ENCODE results near the gene MYL10. TPM values are rescaled to one million over a fixed set of nuclear protein-coding genes. Genes with fewer than 3 reads are reported as not detected.

Gene MYL10
- total and polyA plus RNA-seq, 2 donors (not counting 3 experiments of a cell fraction or from before 2014, with no cell fraction given), result not detected

DNA sequence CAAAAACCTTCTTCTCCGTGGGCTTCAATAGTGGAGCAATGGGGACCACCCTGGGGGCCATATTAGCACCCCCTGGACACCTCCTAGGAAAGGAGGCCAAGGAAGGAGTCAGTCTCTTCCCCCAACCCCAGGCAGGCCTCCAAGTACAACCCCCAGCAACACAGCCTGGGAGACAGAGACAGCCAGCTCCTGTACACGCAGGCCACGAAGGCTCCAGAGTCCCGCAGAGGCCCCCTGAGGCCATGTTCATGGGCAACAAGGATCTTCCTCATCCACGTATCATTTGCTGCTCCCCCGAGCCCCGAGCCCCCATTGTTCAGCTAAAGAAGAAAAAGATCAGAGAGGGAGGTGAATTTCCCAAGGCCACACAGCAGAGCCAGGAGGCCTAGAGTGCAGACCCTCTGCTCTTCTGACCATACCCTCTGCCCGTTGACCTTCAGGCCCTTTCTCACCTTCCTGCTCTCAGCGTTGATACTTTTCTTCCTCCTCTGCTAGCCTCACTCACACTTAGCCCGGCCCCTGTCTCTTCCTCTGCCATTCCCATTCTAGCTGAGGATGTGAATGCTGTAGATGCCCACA lies 35.9 kb upstream of the MYL10 start:
- dilution Hi-C loops (cut with MboI; ENCODE audit: extremely low pct_ligation_motif_present, low sequenced_read_pairs) (no loop called here), intact Hi-C loops (cut with micrococcal nuclease) (no loop called here)
- no peak for DNase-seq (ENCODE audit: low read depth, low spot score)
- no peak overlapping the region for H3K4me2 ChIP-seq (ENCODE audit: insufficient read depth, low read length)
- FAIRE-seq, result no peak
- H2AFZ ChIP-seq (ENCODE audit: low read depth, low read length), result no peak overlapping the region
- no peaks in the 10 kb centered on the region for H4K20me1 ChIP-seq (replicated peaks; ENCODE audit: control insufficient read depth, extremely low read depth, insufficient read depth, low read length)
- CTCF ChIA-PET, result interaction anchor here (1.1 kb wide), 1 partner anchor 10 kb away, joined by 3 read pairs; no protein-coding TSS in a partner anchor
- POLR2A ChIA-PET, result no interaction called here
- peaks cover 0 to 2% of the 10 kb centered on the region in 2 experiments for H3K27me3 ChIP-seq (ENCODE audit: control insufficient read depth in 2 of 2, insufficient read depth in 2 of 2, low read length in 2 of 2)
- no peak overlapping the region for H3K4me3 ChIP-seq (replicated peaks in 1 of 3; ENCODE audit: insufficient read depth in 1 of 3, low read depth in 1 of 3, low read length in 3 of 3)
- no peaks in the 10 kb centered on the region for H3K9me1 ChIP-seq (replicated peaks; ENCODE audit: control insufficient read depth, extremely low read depth, insufficient read depth, low read length)
- no peaks in the 10 kb centered on the region for H3K36me3 ChIP-seq (ENCODE audit: control insufficient read depth in 2 of 2, extremely low read depth in 1 of 2, insufficient read depth in 2 of 2, low read length in 2 of 2)
- H3K79me2 ChIP-seq (ENCODE audit: control insufficient read depth, insufficient read depth, low read length), result no peaks in the 10 kb centered on the region
- TF ChIP-seq, protein P1, sequence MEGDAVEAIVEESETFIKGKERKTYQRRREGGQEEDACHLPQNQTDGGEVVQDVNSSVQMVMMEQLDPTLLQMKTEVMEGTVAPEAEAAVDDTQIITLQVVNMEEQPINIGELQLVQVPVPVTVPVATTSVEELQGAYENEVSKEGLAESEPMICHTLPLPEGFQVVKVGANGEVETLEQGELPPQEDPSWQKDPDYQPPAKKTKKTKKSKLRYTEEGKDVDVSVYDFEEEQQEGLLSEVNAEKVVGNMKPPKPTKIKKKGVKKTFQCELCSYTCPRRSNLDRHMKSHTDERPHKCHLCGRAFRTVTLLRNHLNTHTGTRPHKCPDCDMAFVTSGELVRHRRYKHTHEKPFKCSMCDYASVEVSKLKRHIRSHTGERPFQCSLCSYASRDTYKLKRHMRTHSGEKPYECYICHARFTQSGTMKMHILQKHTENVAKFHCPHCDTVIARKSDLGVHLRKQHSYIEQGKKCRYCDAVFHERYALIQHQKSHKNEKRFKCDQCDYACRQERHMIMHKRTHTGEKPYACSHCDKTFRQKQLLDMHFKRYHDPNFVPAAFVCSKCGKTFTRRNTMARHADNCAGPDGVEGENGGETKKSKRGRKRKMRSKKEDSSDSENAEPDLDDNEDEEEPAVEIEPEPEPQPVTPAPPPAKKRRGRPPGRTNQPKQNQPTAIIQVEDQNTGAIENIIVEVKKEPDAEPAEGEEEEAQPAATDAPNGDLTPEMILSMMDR (IDR thresholded peaks at IDR 0.05; ENCODE audit: extremely low read depth in 1 of 2, insufficient read depth in 1 of 2, low read depth in 1 of 2, low read length in 2 of 2), result no peak
- no peak for TF ChIP-seq MYC (IDR thresholded peaks at IDR 0.05; ENCODE audit: low read depth, low read length)
- TF ChIP-seq, protein P2, sequence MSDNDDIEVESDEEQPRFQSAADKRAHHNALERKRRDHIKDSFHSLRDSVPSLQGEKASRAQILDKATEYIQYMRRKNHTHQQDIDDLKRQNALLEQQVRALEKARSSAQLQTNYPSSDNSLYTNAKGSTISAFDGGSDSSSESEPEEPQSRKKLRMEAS (IDR thresholded peaks at IDR 0.05; ENCODE audit: insufficient read depth, insufficient read length), result no peak
- no peak for TF ChIP-seq POLR2AphosphoS5 (IDR thresholded peaks at IDR 0.05; ENCODE audit: insufficient read depth, low read depth, low read length)
- no peak for TF ChIP-seq JUN (IDR thresholded peaks at IDR 0.05; ENCODE audit: borderline replicate concordance, insufficient read depth, insufficient read length, low read depth)
- no peak for TF ChIP-seq EZH2 (IDR thresholded peaks at IDR 0.05; ENCODE audit: borderline replicate concordance, low read depth, low read length, severe bottlenecking)
- no peak for TF ChIP-seq POLR2A (IDR thresholded peaks at IDR 0.05; ENCODE audit: low read depth, low read length)
- no peak for TF ChIP-seq FOS (IDR thresholded peaks at IDR 0.05; ENCODE audit: borderline replicate concordance, insufficient read depth, low read length)
- TF ChIP-seq GATA2 (IDR thresholded peaks at IDR 0.05; ENCODE audit: insufficient read depth, insufficient read length, low read depth, low read length), result no peak
- no peaks in the 10 kb centered on the region for H3K9me3 ChIP-seq (replicated peaks; ENCODE audit: control insufficient read depth, insufficient read depth, low read length)
- no peaks in the 10 kb centered on the region for H3K4me1 ChIP-seq (ENCODE audit: control insufficient read depth, extremely low read depth, insufficient read depth, low read length)
- H3K9ac ChIP-seq (replicated peaks; ENCODE audit: extremely low read depth, insufficient read depth, low read length), result no peak overlapping the region
- no TSS peak for BruUV-seq (replicated peaks)
- H3K27ac ChIP-seq (ENCODE audit: insufficient read depth, low read depth, low read length), result no peak overlapping the region

Measured in endothelial cell of umbilical vein (primary cell).